CD14-positive monocyte (primary cell): ENCODE data around the gene CCDC170. TPM values are rescaled to one million over a fixed set of nuclear protein-coding genes. Genes with fewer than 3 reads are reported as not detected.

Experiments
- DNase-seq, 3 donors: peaks; one replicate each; pipeline ENCODE4 v3.0.0-alpha.2; 2011 to 2022
- H2AFZ ChIP-seq: 2 replicates; pipeline ENCODE4 v1.6.0; 2012; ENCODE audit warnings: mild to moderate bottlenecking, low read depth, low read length, inconsistent platforms; ENCODE audit not compliant: insufficient read depth, poor library complexity, severe bottlenecking
- H3K27ac ChIP-seq, 2 donors: 1 replicate in 1 of 2; 2 replicates in 1 of 2; pipeline ENCODE4 v1.5.1; 2012 to 2013; ENCODE audit warnings: low read length in 2 of 2, control low read depth in 1 of 2, inconsistent platforms in 1 of 2, low read depth in 1 of 2, mild to moderate bottlenecking in 1 of 2
- H3K27me3 ChIP-seq, 2 donors: one replicate each; pipeline versions ENCODE4 v1.6.0 to v1.6.1; 2011 to 2013; ENCODE audit warnings: low read length in 2 of 2; ENCODE audit not compliant: control insufficient read depth in 2 of 2, insufficient read depth in 2 of 2
- H3K36me3 ChIP-seq, 2 donors: replicated peaks in 1 of 2; 1 replicate in 1 of 2; 2 replicates in 1 of 2; pipeline versions ENCODE4 v1.5.1 to v1.6.1; 2012 to 2013; ENCODE audit warnings: low read length in 2 of 2, control low read depth in 1 of 2, inconsistent platforms in 1 of 2, mild to moderate bottlenecking in 1 of 2; ENCODE audit not compliant: insufficient read depth in 2 of 2, control insufficient read depth in 1 of 2
- H3K4me1 ChIP-seq, 2 donors: 1 replicate in 1 of 2; 2 replicates in 1 of 2; pipeline versions ENCODE4 v1.5.1 to v1.6.1; 2012 to 2013; ENCODE audit warnings: low read length in 2 of 2, control low read depth in 1 of 2, inconsistent platforms in 1 of 2, mild to moderate bottlenecking in 1 of 2, moderate library complexity in 1 of 2; ENCODE audit not compliant: insufficient read depth in 2 of 2, control insufficient read depth in 1 of 2
- H3K4me2 ChIP-seq: replicated peaks from 2 replicates; pipeline ENCODE3; 2012; ENCODE audit warnings: low read length, moderate library complexity, mild to moderate bottlenecking; ENCODE audit not compliant: poor library complexity, severe bottlenecking; ENCODE audit errors: extremely low read depth
- H3K4me3 ChIP-seq, 3 experiments: fragments of 200-600 bp in 1 of 3; sonication (generic) in 1 of 3; replicated peaks in 1 of 3; 1 replicate in 2 of 3; 2 replicates in 1 of 3; pipeline ENCODE4 v1.5.1; 2011 to 2013; ENCODE audit warnings: low read length in 3 of 3, mild to moderate bottlenecking in 3 of 3, control low read depth in 2 of 3, low read depth in 2 of 3, inconsistent platforms in 1 of 3, moderate library complexity in 1 of 3
- H3K79me2 ChIP-seq: 2 replicates; pipeline ENCODE4 v1.6.0; 2012; ENCODE audit warnings: mild to moderate bottlenecking, control low read depth, inconsistent platforms, low read length, moderate library complexity; ENCODE audit not compliant: insufficient read depth
- H3K9ac ChIP-seq: 2 replicates; pipeline ENCODE4 v1.6.0; 2017; ENCODE audit warnings: low read length, mild to moderate bottlenecking; ENCODE audit not compliant: insufficient read depth, poor library complexity, severe bottlenecking
- H3K9me3 ChIP-seq, 2 donors: replicated peaks in 1 of 2; 1 replicate in 1 of 2; 2 replicates in 1 of 2; pipeline versions ENCODE4 v1.5.1 to v1.6.1; 2012 to 2013; ENCODE audit warnings: low read length in 2 of 2, control low read depth in 1 of 2; ENCODE audit not compliant: control insufficient read depth in 1 of 2, insufficient read depth in 1 of 2
- H4K20me1 ChIP-seq: 2 replicates; pipeline ENCODE4 v1.6.0; 2012; ENCODE audit warnings: mild to moderate bottlenecking, low read length, control low read depth, moderate library complexity; ENCODE audit not compliant: insufficient read depth
- H3K27ac Mint-ChIP-seq, 7 donors: one replicate each; pipeline ENCODE4 v1.8.0; 2020; ENCODE audit warnings: mild to moderate bottlenecking in 7 of 7, mixed read lengths in 7 of 7, moderate library complexity in 6 of 7, inconsistent platforms in 2 of 7
- H3K27me3 Mint-ChIP-seq, 3 donors: one replicate each; pipeline ENCODE4 v1.8.0; 2021 to 2022; ENCODE audit warnings: low read depth in 3 of 3, mild to moderate bottlenecking in 3 of 3, mixed read lengths in 3 of 3, moderate library complexity in 3 of 3, inconsistent platforms in 1 of 3
- H3K36me3 Mint-ChIP-seq, 2 donors: one replicate each; pipeline ENCODE4 v1.8.0; 2020; ENCODE audit warnings: mixed read lengths in 2 of 2, inconsistent platforms in 1 of 2, mild to moderate bottlenecking in 1 of 2
- H3K4me1 Mint-ChIP-seq: one replicate; pipeline ENCODE4 v1.8.0; 2020; ENCODE audit warnings: mild to moderate bottlenecking, mixed read lengths
- H3K4me3 Mint-ChIP-seq, 2 donors: one replicate each; pipeline ENCODE4 v1.8.0; 2020; ENCODE audit warnings: mild to moderate bottlenecking in 2 of 2, mixed read lengths in 2 of 2, moderate library complexity in 1 of 2
- H3K9me3 Mint-ChIP-seq, 7 donors: one replicate each; pipeline ENCODE4 v1.8.0; 2020 to 2022; ENCODE audit warnings: mixed read lengths in 7 of 7, mild to moderate bottlenecking in 6 of 7, moderate library complexity in 6 of 7, inconsistent platforms in 2 of 7
- CTCF ChIP-seq: fragments of 200-600 bp; IDR thresholded peaks from one replicate; pipeline ENCODE4 v1.8.0; 2022; ENCODE audit warnings: antibody characterized with exemption, mild to moderate bottlenecking
- WGBS: methylation state at CpG from one replicate; pipeline ENCODE4 v1.1.5; 2013; ENCODE audit warnings: missing lambda C conversion rate; ENCODE audit not compliant: insufficient coverage; 5-methylcytosine and 5-hydroxymethylcytosine counted together
- intact Hi-C, 2 donors: fragments of 100-400 bp; cut with micrococcal nuclease; formaldehyde crosslinking; loops; one replicate each; pipeline versions ENCODE4 v1.15.0 to v1.15.1; 2023
- polyA plus RNA-seq, 3 donors: library from polyadenylated mRNA; depleted of rRNA in 1 of 3; unstranded in 2 of 3; stranded (reverse) in 1 of 3; fragments of 300-500 nt in 2 of 3; fragments of >200 nt in 1 of 3; fragmentation: Illumina TruSeq in 2 of 3; gene quantifications; 1 replicate in 2 of 3; 2 replicates in 1 of 3; pipeline ENCODE4 v1.2.3, GENCODE V29; 2012 to 2021

Gene CCDC170
- polyA plus RNA-seq, 3 donors = 4.2 to 7.0 (median 6.3) TPM

- WGBS = no CpG with 5 or more reads among the region's 2 CpGs
Measured at GRCh38 chr6:151624071-151624470, 130.3 kb downstream of the CCDC170 start.

GRCh38 chr6:151624481-151624880 is 130.7 kb downstream of the CCDC170 start:
- Histone ChIP-seq H3K36me3 (no peaks in the 10 kb centered on the region), H2AFZ (no peak overlapping the region), H3K27ac (no peak overlapping the region), H3K27me3 (no peaks in the 10 kb centered on the region), H3K4me3 (no peak overlapping the region), H3K9ac (no peak overlapping the region), H3K79me2 (no peaks in the 10 kb centered on the region), H4K20me1 (no peaks in the 10 kb centered on the region), H3K9me3 (no peaks in the 10 kb centered on the region), H3K4me1 (no peaks in the 10 kb centered on the region), H3K4me2 (no peak overlapping the region)
- H3K36me3 Mint-ChIP-seq = no peaks in the 10 kb centered on the region
- peaks cover 0 to 4% (median 0%) of the 10 kb centered on the region in 7 donors for H3K9me3 Mint-ChIP-seq
- WGBS = 97% methylated on average over 4 of the region's 5 CpGs
- no peak overlapping the region for H3K27ac Mint-ChIP-seq
- peaks cover 0 to 2% (median 0%) of the 10 kb centered on the region in 3 donors for H3K27me3 Mint-ChIP-seq
- no peak for TF ChIP-seq CTCF
- H3K4me3 Mint-ChIP-seq = no peak overlapping the region
- intact Hi-C loops = no loop called here
- H3K4me1 Mint-ChIP-seq = peaks cover 5% of the 10 kb centered on the region
- DNase-seq = no peak

More at GRCh38 chr6:151624071-151624470, 130.3 kb downstream of the CCDC170 start:
- TF ChIP-seq CTCF = no peak
- no peak overlapping the region for H3K4me3 ChIP-seq
- Mint-ChIP-seq H3K36me3 (no peaks in the 10 kb centered on the region), H3K9me3 (peaks cover 0 to 5% (median 0%) of the 10 kb centered on the region in 7 donors), H3K4me1 (peaks cover 5% of the 10 kb centered on the region), H3K4me3 (no peak overlapping the region), H3K27me3 (peaks cover 0 to 2% (median 0%) of the 10 kb centered on the region in 3 donors), H3K27ac (no peak overlapping the region)
- no peaks in the 10 kb centered on the region for H3K4me1 ChIP-seq
- no peak overlapping the region for H3K4me2 ChIP-seq
- H3K9ac ChIP-seq = no peak overlapping the region
- intact Hi-C loops = no loop called here
- H3K27me3 ChIP-seq = no peaks in the 10 kb centered on the region
- no peak overlapping the region for H3K27ac ChIP-seq
- H3K79me2 ChIP-seq = no peaks in the 10 kb centered on the region
- no peaks in the 10 kb centered on the region for H3K36me3 ChIP-seq
- no peak for DNase-seq
- H3K9me3 ChIP-seq = no peaks in the 10 kb centered on the region
- H2AFZ ChIP-seq = no peak overlapping the region
- no peaks in the 10 kb centered on the region for H4K20me1 ChIP-seq
